Measurements from ENCODE around the gene EME1.
"Not testable (repeated sequence)": the region's sequence is repeated elsewhere in the genome, so short reads cannot be mapped to it uniquely, and the experiment has no call there.

EME1 gene, protein sequence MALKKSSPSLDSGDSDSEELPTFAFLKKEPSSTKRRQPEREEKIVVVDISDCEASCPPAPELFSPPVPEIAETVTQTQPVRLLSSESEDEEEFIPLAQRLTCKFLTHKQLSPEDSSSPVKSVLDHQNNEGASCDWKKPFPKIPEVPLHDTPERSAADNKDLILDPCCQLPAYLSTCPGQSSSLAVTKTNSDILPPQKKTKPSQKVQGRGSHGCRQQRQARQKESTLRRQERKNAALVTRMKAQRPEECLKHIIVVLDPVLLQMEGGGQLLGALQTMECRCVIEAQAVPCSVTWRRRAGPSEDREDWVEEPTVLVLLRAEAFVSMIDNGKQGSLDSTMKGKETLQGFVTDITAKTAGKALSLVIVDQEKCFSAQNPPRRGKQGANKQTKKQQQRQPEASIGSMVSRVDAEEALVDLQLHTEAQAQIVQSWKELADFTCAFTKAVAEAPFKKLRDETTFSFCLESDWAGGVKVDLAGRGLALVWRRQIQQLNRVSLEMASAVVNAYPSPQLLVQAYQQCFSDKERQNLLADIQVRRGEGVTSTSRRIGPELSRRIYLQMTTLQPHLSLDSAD

GRCh38 chr17:50372758-50373556 lies at the start of gene EME1, which contains the start of gene MRPL27:
Gene EME1, plus strand, starts transcription at chr17:50373229. Its CDS starts 1,980 bp downstream, at chr17:50375209.
Gene MRPL27, minus strand, starts transcription at chr17:50373184. Its CDS starts 14 bp downstream, at chr17:50373170.
- DNase-seq = no peak

DNA sequence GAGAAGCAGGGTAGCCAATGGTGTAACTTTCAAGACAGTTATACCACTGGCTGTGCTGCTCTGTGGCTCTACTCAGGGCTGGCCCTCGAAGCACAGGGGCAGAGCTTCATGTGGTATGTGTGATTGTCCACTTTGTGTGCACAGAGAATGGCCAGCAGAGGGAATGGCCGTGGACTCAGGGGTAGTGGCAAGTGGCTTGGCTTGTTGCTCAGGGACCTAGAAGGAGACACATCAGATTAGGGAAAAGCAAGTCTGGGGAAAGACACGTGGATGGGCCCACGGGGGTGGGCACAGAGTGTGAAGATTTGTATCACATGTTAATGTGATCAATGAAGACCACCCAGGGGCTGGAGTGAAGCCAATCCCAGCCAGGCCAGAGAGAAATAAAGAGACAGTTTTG lies 47.1 kb upstream of the EME1 start:
- no peak for DNase-seq

GRCh38 chr17:50326831-50327364 lies 46.1 kb upstream of the EME1 start:
- no peak for DNase-seq

- DNase-seq = no peak
Measured at GRCh38 chr17:50328363-50329325, 44.4 kb upstream of the EME1 start.

DNA sequence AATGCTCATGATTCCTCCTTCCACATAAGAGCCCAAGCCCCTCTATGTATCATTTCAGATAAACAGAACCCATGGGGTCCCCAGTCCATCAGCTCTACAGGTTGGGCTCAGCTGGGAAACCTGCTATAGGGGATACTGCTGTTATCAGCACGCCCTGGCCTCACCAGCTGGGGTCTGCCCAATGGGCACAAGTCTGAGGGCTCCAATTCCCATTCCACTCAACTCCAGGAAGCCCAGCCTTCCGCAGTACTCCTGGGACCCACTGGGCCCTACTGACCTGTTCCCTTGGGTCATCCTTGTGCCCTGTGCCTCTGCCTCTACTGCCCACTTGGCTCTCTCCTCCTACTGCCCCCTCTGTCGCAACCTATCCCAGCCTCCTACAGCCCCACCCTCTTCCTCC lies 43.3 kb upstream of the EME1 start:
- no peak for DNase-seq

DNA sequence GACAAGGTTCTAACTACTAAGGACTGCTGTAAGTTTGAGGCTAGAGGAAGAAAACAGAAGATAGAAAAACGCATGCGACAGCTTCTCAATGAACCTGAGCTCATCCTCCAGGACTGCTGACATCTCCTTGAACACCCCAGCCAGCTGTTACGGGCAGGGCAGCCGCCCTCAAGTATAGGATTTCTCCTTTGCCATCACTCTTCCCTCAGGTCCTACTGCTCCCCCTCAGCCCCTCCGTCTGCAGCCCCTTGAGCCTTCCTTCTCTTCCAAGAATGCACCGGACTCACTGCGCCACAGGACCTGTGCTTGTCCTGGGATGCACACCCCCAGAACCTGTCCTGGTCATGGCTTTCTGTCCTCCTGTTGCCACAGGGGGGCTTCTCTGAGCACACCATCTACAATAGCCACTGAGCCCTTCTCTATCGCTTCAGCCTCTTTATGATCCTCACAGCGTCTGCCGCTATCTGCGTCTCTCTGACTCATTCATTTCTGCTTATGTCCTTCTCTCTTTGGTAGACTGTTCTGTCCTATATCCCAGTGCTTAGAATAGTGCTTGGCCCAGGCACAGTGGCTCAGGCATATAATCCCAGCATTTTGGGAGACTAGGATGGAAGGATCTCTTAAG lies 42.8 kb upstream of the EME1 start:
- no peak for DNase-seq

DNA sequence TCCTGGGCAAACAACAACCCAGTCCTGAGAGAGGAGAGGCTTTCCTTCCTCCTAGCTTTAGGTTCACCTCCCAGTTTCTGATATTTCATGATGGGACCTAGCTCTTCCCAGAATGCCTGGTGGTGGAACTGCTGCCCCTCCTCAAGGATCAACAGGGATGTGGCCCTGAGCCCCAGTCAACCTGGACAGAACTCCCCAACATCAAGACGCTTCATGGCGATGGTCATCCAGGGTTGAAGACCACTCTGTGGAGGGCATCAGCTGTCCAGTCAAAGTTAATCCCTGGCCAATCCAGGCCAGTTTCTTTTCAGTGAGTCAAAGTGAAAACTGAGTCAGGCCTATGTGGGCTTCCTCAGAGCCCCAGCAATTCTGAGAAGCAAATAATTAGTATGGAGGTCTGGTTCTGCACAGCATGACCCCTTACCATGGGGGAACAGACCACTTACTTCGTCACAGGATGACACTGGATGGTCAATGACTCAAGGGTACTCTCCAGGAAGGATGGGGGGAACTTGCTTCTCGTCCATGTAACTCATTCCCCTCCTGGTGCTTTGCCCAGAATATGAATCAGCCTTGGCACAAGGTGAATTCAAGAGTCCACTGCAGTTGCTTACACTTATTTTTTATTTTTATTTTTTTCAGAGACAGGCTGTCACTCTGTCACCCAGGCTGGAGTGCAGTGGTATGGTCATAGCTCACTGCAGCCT lies 41.8 kb upstream of the EME1 start:
- no peak for DNase-seq

DNA sequence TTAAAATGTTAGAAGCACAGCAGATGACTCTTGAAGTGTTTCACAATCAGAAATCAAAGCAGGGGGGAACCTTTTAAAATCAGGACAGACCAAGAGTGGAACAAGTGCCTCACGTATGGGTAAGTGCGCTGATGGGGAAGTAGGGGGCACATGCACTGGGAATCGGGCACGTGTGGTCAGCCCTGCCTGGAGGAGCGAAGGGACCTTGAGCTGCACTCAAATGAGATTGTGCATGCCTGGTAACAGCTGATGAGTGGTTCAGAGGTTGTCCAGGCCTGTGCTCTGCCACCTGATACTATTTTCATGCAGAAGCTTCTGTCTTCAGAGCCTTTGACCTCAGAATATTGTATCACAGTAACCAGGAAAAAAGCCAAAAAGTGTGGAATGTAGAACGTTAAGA lies 40.8 kb upstream of the EME1 start:
- DNase-seq = no peak

DNA sequence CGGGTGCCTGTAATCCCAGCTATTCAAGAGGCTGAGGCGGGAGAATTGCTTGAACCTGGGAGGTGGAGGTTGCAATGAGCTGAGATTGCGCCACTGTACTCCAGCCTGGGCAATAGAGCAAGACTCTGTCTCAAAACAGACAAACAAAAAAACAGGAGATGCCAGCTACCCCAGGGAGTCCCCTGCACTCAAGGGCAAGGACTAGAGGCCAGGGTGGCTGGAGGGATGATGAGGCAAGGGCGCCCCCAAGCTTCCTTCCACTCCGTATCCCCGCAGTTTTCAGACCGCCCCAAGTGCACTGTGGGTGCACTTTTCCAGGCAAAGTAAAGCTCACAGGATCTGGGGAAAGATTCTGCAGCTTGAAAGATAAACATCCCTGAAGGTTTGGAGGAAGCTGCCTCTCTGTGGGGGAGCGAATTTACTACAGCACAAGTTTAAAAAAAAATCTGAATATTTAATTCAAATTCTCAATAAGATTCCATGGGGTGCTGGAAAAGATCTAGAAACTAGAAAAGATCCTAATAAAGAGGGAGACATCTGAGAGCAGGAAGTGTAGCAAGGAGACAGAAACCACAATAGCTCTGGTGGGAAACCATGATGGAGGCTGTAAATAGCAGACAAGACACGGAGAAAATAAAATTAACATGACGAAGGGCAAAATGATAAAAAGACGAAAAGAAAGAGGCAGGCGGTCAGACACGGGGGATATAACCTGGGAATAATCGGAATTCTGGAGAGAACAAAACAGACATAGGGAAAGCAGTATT lies 39.6 kb upstream of the EME1 start:
- DNase-seq = not testable (repeated sequence)

DNA sequence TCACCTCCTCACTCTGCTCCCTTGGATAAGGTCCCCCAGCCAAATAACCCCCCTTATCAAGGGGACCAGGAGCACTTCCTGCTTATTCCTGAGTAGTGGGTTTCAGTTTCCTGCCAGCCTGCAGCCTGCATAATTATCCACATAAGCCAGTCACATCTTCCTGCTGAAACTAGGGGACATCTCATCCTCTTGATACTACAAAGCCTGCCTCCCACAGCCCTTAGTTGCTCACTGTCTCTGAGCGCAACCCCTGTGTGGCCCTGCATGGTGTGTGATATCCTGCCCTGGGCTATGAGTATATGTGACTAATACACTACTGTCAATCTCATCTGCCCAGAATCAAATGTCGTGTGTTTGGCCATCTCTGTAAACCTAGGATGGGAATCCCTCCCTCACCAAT lies 35.1 kb upstream of the EME1 start:
- DNase-seq = no peak

- DNase-seq = no peak
Measured at GRCh38 chr17:50338645-50339044, 34.4 kb upstream of the EME1 start.

DNA sequence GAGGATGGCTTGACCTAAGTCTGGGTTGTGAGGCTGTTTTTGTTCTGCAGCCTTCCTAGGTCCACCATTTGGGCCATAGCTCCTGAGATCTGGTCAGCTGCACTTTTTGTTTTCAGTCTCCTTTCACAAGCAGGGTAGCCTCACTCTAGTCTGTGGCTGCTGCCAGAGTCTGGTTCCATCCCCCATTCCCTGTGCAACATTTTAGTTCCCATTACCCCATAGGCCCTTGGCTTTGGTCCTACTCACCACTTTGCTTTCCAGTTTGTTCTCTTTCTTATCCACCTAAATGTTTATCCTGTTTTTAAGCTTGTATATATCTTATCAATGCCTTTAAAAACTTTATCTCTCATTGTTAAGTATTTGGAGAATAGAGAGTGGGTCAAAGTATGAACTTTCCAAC lies 33.6 kb upstream of the EME1 start:
- DNase-seq = no peak

- no peak for DNase-seq
Measured at GRCh38 chr17:50344731-50345365, 28.2 kb upstream of the EME1 start.

GRCh38 chr17:50345432-50346312 lies 27.4 kb upstream of the EME1 start, which contains the start of gene XYLT2:
Gene XYLT2, plus strand, starts transcription at chr17:50346126. Its CDS starts 15 bp downstream, at chr17:50346141.
- no peak for DNase-seq

- no peak for DNase-seq
Measured at GRCh38 chr17:50346313-50347116, 26.5 kb upstream of the EME1 start.

DNA sequence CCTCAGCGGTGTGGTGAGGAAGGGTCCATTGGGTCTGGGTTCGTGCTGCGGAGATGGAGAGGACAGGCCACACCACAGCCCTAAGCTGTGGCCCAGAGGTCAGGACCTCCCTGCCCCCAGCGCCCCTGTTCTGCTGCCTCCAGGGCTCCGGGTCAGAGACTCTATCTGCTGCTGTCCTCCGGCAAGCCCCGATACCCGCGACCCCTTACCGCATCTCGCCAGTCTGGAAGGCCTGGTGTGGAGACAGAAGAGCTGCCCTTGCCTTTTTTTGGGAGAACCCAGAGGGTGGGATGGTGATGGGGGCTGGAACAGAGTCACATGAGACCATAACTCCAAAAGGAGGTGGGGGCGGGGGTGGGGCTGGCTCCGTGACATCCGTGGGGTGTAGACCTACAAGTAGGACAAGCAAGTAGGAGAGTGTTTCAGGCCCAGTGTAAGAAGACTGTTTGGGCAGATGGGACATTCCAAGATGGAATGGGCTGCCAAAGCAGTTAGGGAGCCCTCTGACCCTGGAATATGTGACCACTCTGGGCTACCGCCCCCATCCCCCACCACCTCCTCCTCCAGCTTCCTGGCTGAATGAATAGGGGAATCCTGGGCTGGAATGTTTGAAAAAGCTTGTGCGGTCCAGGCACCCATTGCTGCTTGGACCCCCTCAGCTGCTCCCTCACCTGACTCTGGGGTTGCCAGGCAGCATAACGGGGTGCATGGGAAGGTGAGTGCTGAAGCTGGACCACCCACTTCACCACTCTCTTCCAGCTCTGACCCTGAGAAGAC lies 25.7 kb upstream of the EME1 start:
- no peak for DNase-seq

DNA sequence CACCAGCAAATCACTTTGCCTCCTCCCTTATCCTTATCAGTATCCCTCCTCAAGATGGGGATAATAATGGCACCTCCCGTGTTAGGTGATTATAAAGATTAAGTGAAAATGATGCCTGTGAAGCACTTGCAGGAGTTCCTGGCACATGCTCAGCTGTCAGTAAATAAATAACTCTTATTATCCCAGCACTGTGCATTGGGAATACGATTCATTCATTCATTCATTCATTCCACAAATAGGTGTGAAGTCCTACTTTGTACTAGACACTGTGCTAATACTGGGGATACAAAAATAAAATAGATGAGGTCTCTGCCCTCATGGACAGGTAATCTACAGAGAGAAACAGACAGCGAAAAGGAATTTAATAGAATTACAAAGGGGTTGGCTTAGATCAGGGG lies 25.1 kb upstream of the EME1 start:
- DNase-seq = no peak

All from cortex of kidney (tissue), 1 donor.